LNCAP (cell line): ENCODE data around the gene RAB40C.

ENCODE experiments used
- TF ChIP-seq, protein P1 (sequence below): fragments of 450-650 bp; IDR thresholded peaks from 2 replicates; pipeline ENCODE4 v1.5.1; 2017; ENCODE audit warnings: mild to moderate bottlenecking

RAB40C gene

GRCh38 chr16:592518-593306 lies 2.8 kb downstream of the RAB40C start:
- TF ChIP-seq, protein P1, sequence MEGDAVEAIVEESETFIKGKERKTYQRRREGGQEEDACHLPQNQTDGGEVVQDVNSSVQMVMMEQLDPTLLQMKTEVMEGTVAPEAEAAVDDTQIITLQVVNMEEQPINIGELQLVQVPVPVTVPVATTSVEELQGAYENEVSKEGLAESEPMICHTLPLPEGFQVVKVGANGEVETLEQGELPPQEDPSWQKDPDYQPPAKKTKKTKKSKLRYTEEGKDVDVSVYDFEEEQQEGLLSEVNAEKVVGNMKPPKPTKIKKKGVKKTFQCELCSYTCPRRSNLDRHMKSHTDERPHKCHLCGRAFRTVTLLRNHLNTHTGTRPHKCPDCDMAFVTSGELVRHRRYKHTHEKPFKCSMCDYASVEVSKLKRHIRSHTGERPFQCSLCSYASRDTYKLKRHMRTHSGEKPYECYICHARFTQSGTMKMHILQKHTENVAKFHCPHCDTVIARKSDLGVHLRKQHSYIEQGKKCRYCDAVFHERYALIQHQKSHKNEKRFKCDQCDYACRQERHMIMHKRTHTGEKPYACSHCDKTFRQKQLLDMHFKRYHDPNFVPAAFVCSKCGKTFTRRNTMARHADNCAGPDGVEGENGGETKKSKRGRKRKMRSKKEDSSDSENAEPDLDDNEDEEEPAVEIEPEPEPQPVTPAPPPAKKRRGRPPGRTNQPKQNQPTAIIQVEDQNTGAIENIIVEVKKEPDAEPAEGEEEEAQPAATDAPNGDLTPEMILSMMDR: no peak

DNA sequence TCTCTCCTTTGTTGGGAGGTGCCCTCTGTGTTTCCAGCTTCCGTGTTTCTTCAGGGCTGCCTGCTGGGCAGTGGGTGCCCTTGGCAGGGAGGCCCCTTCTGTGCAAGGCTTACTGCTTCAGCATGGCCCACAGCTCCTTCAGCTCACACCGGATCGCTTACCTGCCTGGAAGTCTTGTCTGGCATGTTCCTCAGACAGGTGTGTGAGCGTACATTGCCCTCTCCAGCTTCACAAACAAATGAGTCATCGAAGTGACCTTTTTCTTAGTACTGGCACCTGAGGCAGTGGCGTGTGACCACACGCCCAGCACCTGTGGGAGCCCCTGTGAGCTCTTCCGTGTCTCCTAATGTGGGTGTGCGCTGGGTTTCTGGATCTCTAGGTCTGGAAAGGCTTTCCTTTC lies 3.5 kb downstream of the RAB40C start:
- TF ChIP-seq, protein P1: no peak

DNA sequence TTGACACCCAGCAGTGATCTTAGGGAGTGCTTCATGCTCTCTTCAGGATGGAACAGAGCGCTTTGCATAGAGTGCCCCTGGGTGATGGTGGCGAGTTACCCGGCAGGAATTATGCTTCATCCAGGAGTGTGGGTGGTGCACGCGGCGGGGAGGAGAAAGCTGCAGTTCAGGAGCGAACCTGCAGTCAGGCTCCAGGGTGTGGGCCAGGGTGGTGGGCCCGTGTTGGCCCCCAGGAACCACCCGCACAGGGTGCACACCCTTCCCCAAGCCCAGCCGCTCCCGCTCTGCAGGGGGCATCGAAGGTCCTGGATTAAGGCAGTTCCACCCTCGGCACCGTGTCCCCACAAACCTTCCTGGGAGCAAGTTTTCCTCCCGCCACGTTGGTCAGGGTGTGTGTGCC lies 3.9 kb downstream of the RAB40C start:
- TF ChIP-seq, protein P1: no peak

- TF ChIP-seq, protein P1: no peak
Observed at GRCh38 chr16:595094-595528, 5.2 kb downstream of the RAB40C start.

DNA sequence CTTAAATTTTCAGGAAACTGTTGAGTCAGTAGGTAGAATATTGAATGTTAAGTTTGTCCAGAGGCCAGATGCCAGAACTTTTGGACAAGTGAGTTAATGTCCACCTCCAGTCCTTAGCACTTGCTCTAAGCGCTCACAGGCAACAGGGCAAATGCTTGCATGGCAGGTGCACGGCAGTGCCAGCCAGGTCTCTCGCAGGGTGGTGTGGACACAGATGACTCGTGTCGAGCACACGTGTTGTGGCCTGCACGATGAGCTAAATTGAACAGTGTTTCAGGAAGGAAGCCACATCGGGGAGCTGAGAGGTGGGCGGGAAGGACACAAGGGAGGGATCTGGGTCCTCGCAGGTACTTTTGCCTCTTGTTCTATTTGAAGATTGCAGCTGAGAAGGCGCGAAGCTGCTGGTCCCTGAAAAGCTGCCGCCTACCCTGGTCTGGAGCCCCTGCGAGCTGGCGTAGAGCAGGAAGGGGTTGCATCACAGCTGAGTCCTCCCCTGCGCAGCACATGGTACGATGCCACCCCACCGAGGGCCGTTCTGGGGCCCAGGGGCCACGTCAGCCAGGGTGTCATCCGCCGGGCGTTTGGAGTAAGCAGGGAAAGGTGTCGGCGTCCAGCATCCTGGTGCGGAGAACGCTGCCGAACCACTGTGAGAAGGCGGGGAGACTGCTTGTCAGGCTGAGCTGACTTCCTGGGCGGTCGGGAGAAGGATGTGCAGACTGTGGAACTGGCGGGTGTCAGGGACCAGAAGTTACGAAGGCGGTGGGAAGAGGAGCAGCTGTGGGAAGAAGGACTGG lies 6.3 kb downstream of the RAB40C start:
- TF ChIP-seq, protein P1: no peak

GRCh38 chr16:596736-597060 lies 6.8 kb downstream of the RAB40C start:
- TF ChIP-seq, protein P1: no peak

DNA sequence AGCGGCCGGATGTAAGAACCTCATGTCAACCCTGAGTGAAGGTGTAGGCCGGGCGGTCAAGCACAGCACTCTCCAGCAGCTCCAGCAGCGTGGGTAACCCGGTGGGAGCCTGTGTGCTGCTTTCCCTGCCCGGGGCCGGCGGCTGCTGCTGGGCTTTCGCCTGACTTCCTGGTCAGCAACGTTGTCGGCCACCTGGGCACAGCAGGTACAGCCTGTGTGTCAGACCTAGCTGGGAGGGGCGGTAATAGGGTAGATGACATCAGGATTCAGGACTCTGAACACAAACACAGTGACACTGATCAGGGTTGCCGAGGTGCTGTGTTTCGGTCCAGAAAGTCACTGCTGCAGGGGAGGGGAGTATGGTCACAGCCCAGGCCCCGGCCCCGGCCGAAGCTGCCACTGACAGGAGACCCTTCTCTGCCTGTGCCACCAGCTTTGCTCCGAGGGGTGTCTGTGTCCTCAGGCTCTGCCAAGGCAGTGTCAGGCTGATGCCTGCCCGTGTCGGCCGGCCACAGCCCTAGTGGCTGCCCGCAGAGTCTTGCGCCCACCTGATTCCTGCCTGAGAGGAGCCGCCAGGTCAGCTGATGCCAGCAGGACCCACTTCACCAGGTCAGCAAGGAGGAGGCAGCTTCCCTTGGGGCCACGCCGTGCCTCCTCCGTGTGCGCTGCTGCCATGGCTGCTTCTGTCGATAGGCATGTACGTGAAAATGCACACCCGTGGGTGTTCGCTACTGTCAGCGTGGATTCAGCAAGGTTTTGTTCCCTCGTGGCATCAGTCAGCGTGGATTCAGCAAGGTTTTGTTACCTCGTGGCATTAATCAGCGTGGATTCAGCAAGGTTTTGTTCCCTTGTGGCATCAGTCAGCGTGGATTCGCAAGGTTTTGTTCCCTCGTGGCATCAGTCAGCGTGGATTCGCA lies 9.2 kb downstream of the RAB40C start:
- TF ChIP-seq, protein P1: no peak
